GM12878 (cell line): ENCODE data around the gene ESPNL. TPM values are rescaled to one million over a fixed set of nuclear protein-coding genes. Genes with fewer than 3 reads are reported as not detected.

ENCODE experiments used
- ATAC-seq: fragments of 200-7000 bp; cut with Tn5 transposase; 3 replicates; pipeline ENCODE4 v1.9.1; 2020; ENCODE audit warnings: mild to moderate bottlenecking, moderate library complexity
- BruUV-seq: library from RNA; stranded (reverse); fragments of 400-500 nt; replicated peaks from 2 replicates; lab custom pipeline; 2021; lab: Mats Ljungman, UMichigan
- CTCF ChIA-PET: fragments of 300-600 bp; sonication (Branson Sonifier 250); formaldehyde crosslinking; extraction: SDS; loops from one replicate; lab custom pipeline; 2021; ENCODE audit warnings: inconsistent platforms; lab: Yijun Ruan, JAX
- POLR2A ChIA-PET: fragments of 350-600 bp; formaldehyde crosslinking; extraction: SDS; loops from one replicate; lab custom pipeline; 2021; ENCODE audit warnings: inconsistent platforms; lab: Charles Lee
- RAD21 ChIA-PET: fragments of 300-600 bp; sonication (Branson Sonifier 250); formaldehyde crosslinking; loops from one replicate; lab custom pipeline; 2023; ENCODE audit warnings: antibody characterized with exemption; ENCODE audit not compliant: unreplicated experiment; lab: Charles Lee
- SMC1A ChIA-PET: fragments of 300-600 bp; sonication (Branson Sonifier 250); formaldehyde crosslinking; loops from one replicate; lab custom pipeline; 2023; ENCODE audit not compliant: unreplicated experiment, uncharacterized antibody; lab: Charles Lee
- DNase-seq: peaks from one replicate; pipeline ENCODE4 v3.0.0-alpha.2; 2011; ENCODE audit warnings: low read depth, low spot score
- FAIRE-seq: peaks from 3 replicates; lab custom pipeline; 2011; peaks lifted over from hg19 to GRCh38; lab: Jason Lieb, UNC
- H2AFZ ChIP-seq: 2 replicates; pipeline ENCODE4 v1.6.0; 2011; ENCODE audit warnings: low read depth, low read length, control low read depth; ENCODE audit not compliant: control insufficient read depth
- H3K27ac ChIP-seq: 2 replicates; pipeline ENCODE4 v1.5.1; 2011; ENCODE audit warnings: control low read depth; ENCODE audit not compliant: control insufficient read depth, insufficient read depth
- H3K27me3 ChIP-seq, 2 experiments: replicated peaks in 1 of 2; 2 replicates each; pipeline versions ENCODE4 v1.6.0 to v1.6.1; 2011; ENCODE audit warnings: low read length in 1 of 2; ENCODE audit not compliant: control insufficient read depth in 2 of 2, insufficient read depth in 2 of 2
- H3K36me3 ChIP-seq, 2 experiments: 2 replicates each; pipeline ENCODE4 v1.5.1; 2011; ENCODE audit warnings: low read length in 1 of 2; ENCODE audit not compliant: control insufficient read depth in 2 of 2, insufficient read depth in 2 of 2
- H3K4me1 ChIP-seq: 2 replicates; pipeline ENCODE4 v1.6.1; 2011; ENCODE audit warnings: mild to moderate bottlenecking, low read length, moderate library complexity, mixed read lengths; ENCODE audit not compliant: control insufficient read depth, insufficient read depth
- H3K4me2 ChIP-seq: 2 replicates; pipeline ENCODE4 v1.6.0; 2011; ENCODE audit warnings: control low read depth; ENCODE audit not compliant: control insufficient read depth, insufficient read depth
- H3K4me3 ChIP-seq: fragments of 200-600 bp; sonication (generic); 2 replicates; pipeline ENCODE4 v1.5.1; 2016
- H3K79me2 ChIP-seq: 2 replicates; pipeline ENCODE4 v1.6.0; 2011; ENCODE audit warnings: low read length; ENCODE audit not compliant: control insufficient read depth, insufficient read depth
- H3K9ac ChIP-seq: 2 replicates; pipeline ENCODE4 v1.8.0; 2011; ENCODE audit warnings: low read length, control low read depth, mixed read lengths; ENCODE audit not compliant: control insufficient read depth, insufficient read depth
- H3K9me3 ChIP-seq: replicated peaks from 3 replicates; pipeline ENCODE4 v1.5.1; 2011; ENCODE audit warnings: mild to moderate bottlenecking, low read length; ENCODE audit not compliant: control insufficient read depth, insufficient read depth
- H4K20me1 ChIP-seq: 2 replicates; pipeline ENCODE4 v1.6.0; 2011; ENCODE audit not compliant: control insufficient read depth, insufficient read depth
- BMI1 ChIP-seq: fragments of 450-650 bp; IDR thresholded peaks from 2 replicates; pipeline ENCODE4 v1.6.1; 2016; ENCODE audit warnings: mild to moderate bottlenecking, moderate library complexity, borderline replicate concordance
- CREB1 ChIP-seq: IDR thresholded peaks from 2 replicates; pipeline ENCODE4 v1.6.1; 2012; ENCODE audit warnings: low read depth, mild to moderate bottlenecking, inconsistent platforms
- EP300 ChIP-seq, 2 experiments: fragments of 150-350 bp in 1 of 2; IDR thresholded peaks; 2 replicates each; pipeline ENCODE4 v1.6.1; 2011 to 2012; ENCODE audit warnings: low read depth in 2 of 2, low read length in 2 of 2, borderline replicate concordance in 1 of 2, improper control_type of control experiment in 1 of 2, inconsistent platforms in 1 of 2; ENCODE audit not compliant: control insufficient read depth in 1 of 2
- MXI1 ChIP-seq: fragments of 150-350 bp; IDR thresholded peaks from 2 replicates; pipeline ENCODE4 v1.6.1; 2011; ENCODE audit warnings: low read depth, mild to moderate bottlenecking, inconsistent platforms, low read length, improper control_type of control experiment
- NR2F1 ChIP-seq: fragments of 450-650 bp; conservative IDR thresholded peaks from 2 replicates; pipeline ENCODE4 v1.6.1; 2017; ENCODE audit warnings: mild to moderate bottlenecking
- SUZ12 ChIP-seq: fragments of 200-600 bp; sonication (generic); IDR thresholded peaks from one replicate; pipeline ENCODE4 v1.6.1; 2018; ENCODE audit warnings: antibody characterized with exemption, mild to moderate bottlenecking; ENCODE audit not compliant: unreplicated experiment
- WGBS: methylation state at CpG from one replicate; pipeline ENCODE4 v1.1.6; 2016; ENCODE audit warnings: low lambda C conversion rate; ENCODE audit not compliant: insufficient replicate concordance, insufficient coverage; ENCODE audit errors: missing lambda C conversion rate; 5-methylcytosine and 5-hydroxymethylcytosine counted together
- in situ Hi-C: fragments of 300-500 bp; cut with MboI; formaldehyde crosslinking; loops from 9 replicates; pipeline ENCODE4 v1.14.3; 2018; ENCODE audit warnings: mixed read lengths
- intact Hi-C: fragments of 100-400 bp; cut with micrococcal nuclease; formaldehyde crosslinking; loops from one replicate; pipeline ENCODE4 v1.14.2; 2022; ENCODE audit not compliant: unreplicated experiment
- polyA plus RNA-seq, 11 experiments: library from polyadenylated mRNA; depleted of rRNA in 4 of 11; unstranded in 6 of 11; stranded (reverse) in 5 of 11; fragments of >200 nt; fragmentation: Nextera tagmentation in 4 of 11; fragmentation: Illumina TruSeq in 1 of 11; extraction: Ambion mirVana in 4 of 11; extraction: Trizol in 1 of 11; gene quantifications; 1 replicate in 1 of 11; 2 replicates in 10 of 11; pipeline versions ENCODE4 v1.2.1 to v1.2.3, GENCODE V29; 2011 to 2016; ENCODE audit warnings: inconsistent platforms in 2 of 11, missing spikeins in 2 of 11, low read depth in 1 of 11
- total RNA-seq, 4 experiments: library from RNA; depleted of rRNA in 3 of 4; stranded (reverse); fragments of >200 nt in 3 of 4; fragmentation: Illumina TruSeq in 1 of 4; extraction: Trizol in 1 of 4; gene quantifications; 2 replicates each; pipeline versions ENCODE4 v1.2.1 to v1.2.3, GENCODE V29; 2013 to 2021
- TF ChIP-seq, protein P1 (sequence below): fragments of 450-650 bp; IDR thresholded peaks from 2 replicates; pipeline ENCODE4 v1.6.1; 2017; ENCODE audit warnings: mild to moderate bottlenecking, low read depth, inconsistent platforms; ENCODE audit not compliant: poor library complexity, severe bottlenecking
- TF ChIP-seq, protein P2 (sequence below): IDR thresholded peaks from 2 replicates; pipeline ENCODE4 v1.6.1; 2012; ENCODE audit warnings: low read depth, low read length, improper control_type of control experiment
- TF ChIP-seq, protein P3 (sequence below): IDR thresholded peaks from 2 replicates; pipeline ENCODE4 v1.6.1; 2011; ENCODE audit warnings: low read depth, mild to moderate bottlenecking, low read length, moderate library complexity, borderline replicate concordance; ENCODE audit errors: extremely low read depth
- TF ChIP-seq, protein P4 (sequence below), 3 experiments: IDR thresholded peaks in 2 of 3; conservative IDR thresholded peaks in 1 of 3; 2 replicates each; pipeline ENCODE4 v1.5.1; 2011; ENCODE audit warnings: low read depth in 3 of 3, low read length in 3 of 3, mild to moderate bottlenecking in 3 of 3, control low read depth in 2 of 3, moderate library complexity in 2 of 3, inconsistent platforms in 1 of 3, mixed read lengths in 1 of 3; ENCODE audit not compliant: control insufficient read depth in 2 of 3, insufficient read depth in 1 of 3; ENCODE audit errors: extremely low read depth in 1 of 3

Gene ESPNL
- total and polyA plus RNA-seq, 10 of the 15 experiments (the other 5 are each of a cell fraction or from before 2014, with no cell fraction given) = 0.05 to 0.94 (median 0.36) TPM; not detected in 3

DNA sequence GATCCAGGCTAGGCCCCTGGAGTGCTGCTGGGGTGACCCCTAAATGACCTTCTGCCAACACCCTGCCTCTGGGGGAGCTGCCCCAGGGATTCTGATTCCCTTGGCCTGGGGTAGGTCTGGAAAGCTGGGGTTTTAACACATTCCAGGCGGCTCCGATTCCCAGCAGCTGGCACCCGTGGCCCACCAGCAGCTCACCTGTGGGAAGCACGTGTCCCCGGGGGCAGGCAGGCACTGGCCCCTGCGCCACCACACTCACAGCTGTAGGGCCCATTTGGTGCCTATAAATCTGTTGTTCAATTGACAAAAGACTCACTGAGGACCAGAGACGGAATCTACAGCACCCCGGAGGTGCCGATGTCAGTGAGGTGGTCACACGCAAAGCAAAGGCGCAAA, 34.2 kb downstream of the ESPNL start:
- H4K20me1 ChIP-seq = no peaks in the 10 kb centered on the region
- H3K36me3 ChIP-seq = no peaks in the 10 kb centered on the region
- ATAC-seq (no peak), FAIRE-seq (no peak), DNase-seq (no peak)
- RAD21 ChIA-PET = interaction anchor here (0.7 to 1.0 kb wide), 2 partner anchors 57 to 126 kb away, joined by 3 to 4 read pairs; no protein-coding TSS in a partner anchor
- TF ChIP-seq, protein P1, sequence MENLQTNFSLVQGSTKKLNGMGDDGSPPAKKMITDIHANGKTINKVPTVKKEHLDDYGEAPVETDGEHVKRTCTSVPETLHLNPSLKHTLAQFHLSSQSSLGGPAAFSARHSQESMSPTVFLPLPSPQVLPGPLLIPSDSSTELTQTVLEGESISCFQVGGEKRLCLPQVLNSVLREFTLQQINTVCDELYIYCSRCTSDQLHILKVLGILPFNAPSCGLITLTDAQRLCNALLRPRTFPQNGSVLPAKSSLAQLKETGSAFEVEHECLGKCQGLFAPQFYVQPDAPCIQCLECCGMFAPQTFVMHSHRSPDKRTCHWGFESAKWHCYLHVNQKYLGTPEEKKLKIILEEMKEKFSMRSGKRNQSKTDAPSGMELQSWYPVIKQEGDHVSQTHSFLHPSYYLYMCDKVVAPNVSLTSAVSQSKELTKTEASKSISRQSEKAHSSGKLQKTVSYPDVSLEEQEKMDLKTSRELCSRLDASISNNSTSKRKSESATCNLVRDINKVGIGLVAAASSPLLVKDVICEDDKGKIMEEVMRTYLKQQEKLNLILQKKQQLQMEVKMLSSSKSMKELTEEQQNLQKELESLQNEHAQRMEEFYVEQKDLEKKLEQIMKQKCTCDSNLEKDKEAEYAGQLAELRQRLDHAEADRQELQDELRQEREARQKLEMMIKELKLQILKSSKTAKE = no peak
- TF ChIP-seq NR2F1 = no peak
- no TSS peak for BruUV-seq
- SMC1A ChIA-PET = no interaction called here
- H3K9ac ChIP-seq = no peak overlapping the region
- no peak overlapping the region for H3K27ac ChIP-seq
- H3K4me3 ChIP-seq = no peak overlapping the region
- in situ Hi-C loops = no loop called here
- POLR2A ChIA-PET = no interaction called here
- WGBS = 58% methylated on average over 11 of the region's 11 CpGs
- CTCF ChIA-PET = interaction anchor here (1.4 to 2.0 kb wide), 2 partner anchors 25 to 129 kb away, joined by 3 to 5 read pairs; no protein-coding TSS in a partner anchor
- H3K27me3 ChIP-seq = no peaks in the 10 kb centered on the region
- H3K4me2 ChIP-seq = no peak overlapping the region
- intact Hi-C loops = no loop called here
- H3K9me3 ChIP-seq = no peaks in the 10 kb centered on the region
- no peak overlapping the region for H2AFZ ChIP-seq
- H3K79me2 ChIP-seq = no peaks in the 10 kb centered on the region
- H3K4me1 ChIP-seq = peaks cover 4% of the 10 kb centered on the region; the same call in 1 of the 2 replicates

DNA sequence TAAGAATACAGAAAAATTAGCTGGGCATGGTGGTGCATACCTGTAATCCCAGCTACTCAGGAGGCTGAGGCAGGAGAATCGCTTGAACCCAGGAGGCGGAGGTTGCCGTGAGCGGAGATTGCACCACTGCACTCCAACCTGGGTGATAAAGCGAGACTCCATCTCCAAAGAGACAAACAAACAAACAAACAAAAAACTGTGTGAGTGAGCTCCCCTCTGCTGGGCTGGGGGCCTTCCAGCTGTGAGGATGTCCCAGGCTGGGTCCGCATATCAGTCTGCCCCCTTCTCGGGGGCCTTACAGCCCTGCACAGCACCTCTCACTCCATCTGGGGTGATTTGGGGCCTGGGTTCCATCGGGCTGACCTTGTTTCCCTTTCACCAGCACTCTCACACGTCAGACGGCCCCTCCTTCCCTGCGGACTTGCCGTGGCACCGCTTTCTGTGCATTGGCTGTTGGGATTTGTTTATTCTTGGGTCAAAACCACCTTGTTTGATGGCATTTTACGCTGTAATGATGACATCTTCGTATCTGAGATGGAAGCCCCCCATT, 35.5 kb downstream of the ESPNL start:
- no TSS peak for BruUV-seq
- H3K79me2 ChIP-seq = no peaks in the 10 kb centered on the region
- POLR2A ChIA-PET = no interaction called here
- ATAC-seq (no peak), DNase-seq (no peak), FAIRE-seq (no peak)
- H3K4me3 ChIP-seq = no peak overlapping the region
- no peaks in the 10 kb centered on the region for H3K9me3 ChIP-seq
- no peak overlapping the region for H3K9ac ChIP-seq
- SMC1A ChIA-PET = no interaction called here
- no peaks in the 10 kb centered on the region for H3K27me3 ChIP-seq
- H2AFZ ChIP-seq = no peak overlapping the region
- in situ Hi-C loops = no loop called here
- H4K20me1 ChIP-seq = no peaks in the 10 kb centered on the region
- H3K27ac ChIP-seq = no peak overlapping the region
- intact Hi-C loops = no loop called here
- CTCF ChIA-PET = interaction anchor here (1.4 to 2.0 kb wide), 2 partner anchors 27 to 128 kb away, joined by 3 to 5 read pairs; no protein-coding TSS in a partner anchor
- H3K36me3 ChIP-seq = no peaks in the 10 kb centered on the region
- RAD21 ChIA-PET = no interaction called here
- no peak overlapping the region for H3K4me2 ChIP-seq
- H3K4me1 ChIP-seq = peaks cover 4% of the 10 kb centered on the region; the same call in 1 of the 2 replicates
- 69% methylated on average over 15 of the region's 15 CpGs for WGBS
- TF ChIP-seq, protein P2, sequence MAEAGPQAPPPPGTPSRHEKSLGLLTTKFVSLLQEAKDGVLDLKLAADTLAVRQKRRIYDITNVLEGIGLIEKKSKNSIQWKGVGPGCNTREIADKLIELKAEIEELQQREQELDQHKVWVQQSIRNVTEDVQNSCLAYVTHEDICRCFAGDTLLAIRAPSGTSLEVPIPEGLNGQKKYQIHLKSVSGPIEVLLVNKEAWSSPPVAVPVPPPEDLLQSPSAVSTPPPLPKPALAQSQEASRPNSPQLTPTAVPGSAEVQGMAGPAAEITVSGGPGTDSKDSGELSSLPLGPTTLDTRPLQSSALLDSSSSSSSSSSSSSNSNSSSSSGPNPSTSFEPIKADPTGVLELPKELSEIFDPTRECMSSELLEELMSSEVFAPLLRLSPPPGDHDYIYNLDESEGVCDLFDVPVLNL = no peak
- TF ChIP-seq BMI1 (no peak), CREB1 (no peak), MXI1 (no peak), SUZ12 (no peak), EP300 (IDR thresholded peaks at IDR 0.05; ENCODE audit: borderline replicate concordance in 1 of 2, control insufficient read depth in 1 of 2, low read depth in 2 of 2, low read length in 2 of 2) (no peak)
- TF ChIP-seq, protein P3, sequence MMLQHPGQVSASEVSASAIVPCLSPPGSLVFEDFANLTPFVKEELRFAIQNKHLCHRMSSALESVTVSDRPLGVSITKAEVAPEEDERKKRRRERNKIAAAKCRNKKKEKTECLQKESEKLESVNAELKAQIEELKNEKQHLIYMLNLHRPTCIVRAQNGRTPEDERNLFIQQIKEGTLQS = no peak
- TF ChIP-seq, protein P4, sequence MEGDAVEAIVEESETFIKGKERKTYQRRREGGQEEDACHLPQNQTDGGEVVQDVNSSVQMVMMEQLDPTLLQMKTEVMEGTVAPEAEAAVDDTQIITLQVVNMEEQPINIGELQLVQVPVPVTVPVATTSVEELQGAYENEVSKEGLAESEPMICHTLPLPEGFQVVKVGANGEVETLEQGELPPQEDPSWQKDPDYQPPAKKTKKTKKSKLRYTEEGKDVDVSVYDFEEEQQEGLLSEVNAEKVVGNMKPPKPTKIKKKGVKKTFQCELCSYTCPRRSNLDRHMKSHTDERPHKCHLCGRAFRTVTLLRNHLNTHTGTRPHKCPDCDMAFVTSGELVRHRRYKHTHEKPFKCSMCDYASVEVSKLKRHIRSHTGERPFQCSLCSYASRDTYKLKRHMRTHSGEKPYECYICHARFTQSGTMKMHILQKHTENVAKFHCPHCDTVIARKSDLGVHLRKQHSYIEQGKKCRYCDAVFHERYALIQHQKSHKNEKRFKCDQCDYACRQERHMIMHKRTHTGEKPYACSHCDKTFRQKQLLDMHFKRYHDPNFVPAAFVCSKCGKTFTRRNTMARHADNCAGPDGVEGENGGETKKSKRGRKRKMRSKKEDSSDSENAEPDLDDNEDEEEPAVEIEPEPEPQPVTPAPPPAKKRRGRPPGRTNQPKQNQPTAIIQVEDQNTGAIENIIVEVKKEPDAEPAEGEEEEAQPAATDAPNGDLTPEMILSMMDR (IDR thresholded peaks at IDR 0.05 in 2 of 3, conservative IDR thresholded peaks at IDR 0.05 in 1 of 3; ENCODE audit: control insufficient read depth in 2 of 3, extremely low read depth in 1 of 3, insufficient read depth in 1 of 3, low read depth in 3 of 3, low read length in 3 of 3) = no peak
